22Rv1 (cell line): Measurements from ENCODE around the gene HDAC10.

Experiments
- H3K27ac ChIP-seq: fragments of 450-650 bp; 2 replicates; pipeline ENCODE4 v1.5.1; 2017
- CTCF ChIP-seq: fragments of 450-650 bp; IDR thresholded peaks from 2 replicates; pipeline ENCODE4 v1.5.1; 2017; ENCODE audit warnings: mild to moderate bottlenecking
- ZFX ChIP-seq: fragments of 450-650 bp; IDR thresholded peaks from 2 replicates; pipeline ENCODE4 v1.6.1; 2017; ENCODE audit warnings: antibody characterized with exemption, borderline replicate concordance

The HDAC10 gene

DNA sequence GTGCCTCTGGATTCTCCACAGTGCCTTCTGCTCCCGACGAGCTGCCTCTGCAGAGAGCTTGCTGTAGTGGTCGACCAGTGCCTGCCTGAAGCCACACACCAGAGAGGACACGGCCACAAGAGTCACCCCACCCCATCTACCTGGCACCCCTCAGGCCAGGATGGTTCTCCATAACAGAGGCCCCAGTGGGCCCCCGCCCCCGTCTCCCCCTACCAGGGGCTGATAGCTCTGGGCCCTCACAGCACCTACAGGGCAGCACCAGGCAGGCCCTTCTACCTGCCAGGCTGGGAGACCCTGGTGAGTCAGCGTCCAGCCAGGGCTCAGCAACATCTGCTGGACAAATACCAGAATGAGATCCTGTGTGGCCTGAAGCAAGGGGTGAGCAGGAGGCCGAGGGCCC is 28.6 kb downstream of the HDAC10 start:
- H3K27ac ChIP-seq, result no peak overlapping the region
- TF ChIP-seq CTCF, result no peak
- no peak for TF ChIP-seq ZFX

GRCh38 chr22:50221410-50222300 is 29.4 kb downstream of the HDAC10 start:
- TF ChIP-seq ZFX, result no peak
- TF ChIP-seq CTCF, result peak; percentile 27; the same call in 1 of the 2 replicates
- no peak overlapping the region for H3K27ac ChIP-seq

DNA sequence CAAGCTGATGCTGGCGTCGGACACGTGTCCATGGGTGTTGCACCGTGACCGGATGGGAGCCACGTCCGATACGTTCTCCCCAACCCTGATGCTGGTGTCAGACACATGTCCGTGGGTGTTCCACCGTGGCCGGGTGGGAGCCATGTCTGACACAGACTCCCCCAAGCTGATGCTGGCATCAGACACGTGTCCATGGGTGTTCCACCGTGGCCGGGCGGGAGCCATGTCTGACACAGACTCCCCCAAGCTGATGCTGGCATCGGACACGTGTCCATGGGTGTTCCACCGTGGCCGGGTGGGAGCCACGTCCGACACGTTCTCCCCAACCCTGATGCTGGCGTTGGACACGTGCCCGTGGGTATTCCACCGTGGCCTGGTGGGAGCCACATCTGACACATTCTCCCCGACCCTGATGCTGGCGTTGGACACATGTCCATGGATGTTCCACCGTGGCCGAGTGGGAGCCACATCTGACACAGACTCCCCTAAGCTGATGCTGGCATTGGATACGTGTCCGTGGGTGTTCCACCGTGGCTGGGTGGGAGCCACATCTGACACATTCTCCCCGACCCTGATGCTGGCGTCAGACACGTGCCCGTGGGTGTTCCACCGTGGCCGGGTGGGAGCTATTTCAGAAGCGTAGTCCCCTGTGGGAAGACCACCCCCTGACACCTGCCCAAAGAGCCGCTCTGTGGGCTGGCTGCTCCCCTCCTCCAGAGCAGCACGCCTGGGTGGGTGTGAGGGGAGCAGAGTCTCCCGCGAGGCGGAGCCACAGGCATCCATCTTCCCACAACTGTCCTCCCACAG is 30.3 kb downstream of the HDAC10 start:
- no peak overlapping the region for H3K27ac ChIP-seq
- TF ChIP-seq CTCF (no peak), ZFX (no peak)

GRCh38 chr22:50219800-50220602 is 31.1 kb downstream of the HDAC10 start:
- peak overlapping the region; percentile 56 for H3K27ac ChIP-seq
- TF ChIP-seq CTCF (no peak), ZFX (no peak)

DNA sequence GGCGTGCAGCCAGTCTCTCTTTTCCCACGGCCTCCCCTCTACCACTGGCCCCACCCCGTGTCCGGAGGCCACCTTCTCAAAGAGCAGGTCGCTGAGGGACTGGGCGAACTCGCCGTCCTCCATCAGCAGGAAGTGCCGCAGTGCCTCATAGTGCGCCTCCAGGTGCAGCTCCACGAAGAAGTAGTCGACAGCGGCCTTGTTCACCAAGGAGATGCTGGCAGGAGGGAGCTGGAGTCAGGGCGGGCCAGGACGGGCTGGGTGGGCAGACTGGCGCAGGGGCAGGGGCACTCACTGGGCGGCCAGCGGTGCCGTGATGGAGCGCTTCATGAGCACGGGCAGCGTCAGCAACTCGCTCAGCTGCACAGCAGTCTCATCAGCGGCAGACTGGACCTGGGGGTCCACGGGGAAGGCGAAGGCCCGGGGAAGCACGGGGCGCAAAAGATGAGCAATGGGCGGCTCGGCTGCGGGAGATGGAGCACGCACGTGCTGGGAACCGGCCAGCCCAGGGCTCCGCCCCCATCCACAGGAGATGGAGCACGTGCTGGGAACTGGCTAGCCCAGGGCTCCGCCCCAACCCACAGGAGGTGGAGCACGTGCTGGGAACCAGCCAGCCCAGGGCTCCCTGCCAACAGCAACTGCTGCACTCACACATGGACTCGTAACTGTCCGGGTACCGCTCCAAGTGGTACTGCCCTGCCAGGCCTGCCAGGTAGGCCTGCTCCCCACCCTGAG is 31.9 kb downstream of the HDAC10 start:
- H3K27ac ChIP-seq, result peak overlapping the region; percentile 56
- no peak for TF ChIP-seq CTCF
- TF ChIP-seq ZFX, result no peak

DNA sequence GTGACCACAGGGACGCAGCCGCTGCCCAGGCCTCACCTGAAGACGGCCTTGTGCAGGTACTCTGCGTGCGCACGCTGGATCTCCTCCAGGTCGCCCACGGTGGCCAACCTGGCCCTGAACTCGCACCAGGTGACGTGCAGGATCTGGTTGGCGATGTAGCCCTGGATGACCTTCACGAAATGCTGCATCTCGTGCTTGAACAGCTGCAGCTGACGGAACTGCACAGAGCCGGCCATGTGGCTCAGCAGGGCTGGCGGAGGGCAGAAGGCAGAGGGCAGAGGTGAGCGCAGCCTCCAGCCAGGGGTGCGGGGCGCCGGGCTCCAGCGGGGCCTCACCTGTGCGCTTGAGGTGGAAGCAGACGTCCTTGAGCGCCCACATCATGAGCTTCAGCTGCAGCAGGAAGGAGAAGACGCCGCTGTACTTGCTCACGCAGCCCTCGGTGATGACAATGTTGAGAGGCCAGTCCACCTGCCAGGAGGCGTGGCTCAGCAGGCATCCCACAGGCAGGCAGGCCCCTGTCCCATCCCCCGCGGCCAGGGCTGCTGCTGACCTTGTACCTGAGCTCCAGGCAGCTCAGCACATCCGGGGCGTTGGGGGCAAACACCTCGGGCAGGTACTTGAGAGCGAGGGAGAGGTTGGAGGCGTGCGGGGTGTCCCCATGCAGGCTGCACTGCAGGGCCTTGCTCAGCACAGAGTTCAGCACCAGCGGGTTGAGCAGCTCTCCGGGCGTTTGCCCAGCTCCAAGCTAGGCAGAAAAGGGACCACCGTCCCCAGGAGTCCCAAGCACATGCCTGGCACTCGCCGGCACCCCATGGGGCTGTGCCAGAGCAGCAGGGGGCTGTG is 32.7 kb downstream of the HDAC10 start:
- no peak for TF ChIP-seq CTCF
- TF ChIP-seq ZFX, result no peak
- H3K27ac ChIP-seq, result peak overlapping the region; percentile 56
